Fibroblast of the aortic adventitia (primary cell): Measurements from ENCODE around the gene RBBP8NL. TPM values are rescaled to one million over a fixed set of nuclear protein-coding genes. Genes with fewer than 3 reads are reported as not detected.
"Not testable (repeated sequence)": the region's sequence is repeated elsewhere in the genome, so short reads cannot be mapped to it uniquely, and the experiment has no call there.

Source experiments
- DNase-seq: peaks from one replicate; pipeline ENCODE4 v3.0.0-alpha.2; 2010; ENCODE audit warnings: low read depth
- H3K4me3 ChIP-seq: 2 replicates; pipeline ENCODE4 v1.5.1; 2011; ENCODE audit warnings: low read depth, mild to moderate bottlenecking, control low read depth, low read length, moderate library complexity
- CTCF ChIP-seq: IDR thresholded peaks from 2 replicates; pipeline ENCODE4 v1.5.1; 2011; ENCODE audit warnings: mild to moderate bottlenecking, low read length, control low read depth, inconsistent platforms; ENCODE audit not compliant: insufficient read depth
- total RNA-seq: library from RNA; depleted of rRNA; stranded (reverse); fragments of >200 nt; gene quantifications from 2 replicates; pipeline ENCODE4 v1.2.3, GENCODE V29; 2012; ENCODE audit warnings: low replicate concordance

RBBP8NL gene
- total RNA-seq, 1 donor = not detected

GRCh38 chr20:62426699-62427131, 624 bp downstream of the RBBP8NL start:
- no peak for DNase-seq
- H3K4me3 ChIP-seq = no peak overlapping the region
- no peak for TF ChIP-seq CTCF

DNA sequence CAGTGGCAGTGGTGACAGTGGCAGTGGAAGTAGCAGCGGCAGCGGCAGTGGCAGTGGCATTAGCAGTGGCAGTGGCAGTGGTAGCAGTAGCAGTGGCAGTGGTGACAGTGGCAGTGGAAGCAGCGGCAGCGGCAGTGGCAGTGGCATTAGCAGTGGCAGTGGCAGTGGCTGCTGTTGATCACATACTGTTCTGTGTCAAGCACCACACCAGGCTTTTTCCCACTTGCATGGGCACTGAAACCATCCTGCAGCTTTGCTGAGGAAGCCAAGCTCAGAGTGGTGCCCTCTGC, 1.3 kb downstream of the RBBP8NL start:
- H3K4me3 ChIP-seq, DNase-seq: not testable (repeated sequence)

DNA sequence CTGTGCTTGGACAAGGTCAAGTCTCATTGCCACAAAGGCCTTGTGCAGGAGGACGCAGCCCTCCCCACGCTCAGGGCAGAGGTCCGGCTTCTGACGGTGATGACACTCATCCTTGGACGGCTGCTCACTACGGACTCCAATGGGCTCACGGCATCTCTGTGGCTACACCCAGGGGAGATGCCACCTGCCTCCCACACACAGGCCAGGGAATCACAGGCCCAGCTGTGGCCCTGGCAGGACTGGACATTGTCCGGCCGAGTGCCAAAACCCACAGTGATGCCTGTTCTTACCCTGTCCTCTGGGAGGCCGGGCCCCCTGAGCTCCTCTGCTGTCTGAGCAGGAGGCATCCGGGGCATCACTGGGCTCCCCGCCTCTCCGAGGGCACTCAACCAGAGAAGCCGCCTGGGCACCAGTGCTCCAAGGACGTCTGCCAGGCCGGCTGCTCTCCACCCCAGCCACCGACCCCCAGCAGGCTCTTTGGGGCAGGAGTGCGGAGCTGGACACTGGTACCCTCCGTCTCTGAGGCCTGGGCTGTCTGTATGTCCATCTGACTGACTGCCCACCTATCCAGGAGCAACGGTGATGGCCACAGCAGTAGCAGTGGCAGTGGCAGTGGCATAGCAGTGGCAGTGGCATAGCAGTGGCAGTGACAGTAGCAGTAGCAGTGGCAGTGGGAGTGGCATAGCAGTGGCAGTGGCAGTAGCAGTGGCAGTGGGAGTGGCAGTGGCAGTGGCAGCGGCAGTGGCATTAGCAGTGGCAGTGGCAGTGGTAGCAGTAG, 1.9 kb downstream of the RBBP8NL start:
- DNase-seq = no peak
- H3K4me3 ChIP-seq = no peak overlapping the region
- no peak for TF ChIP-seq CTCF

DNA sequence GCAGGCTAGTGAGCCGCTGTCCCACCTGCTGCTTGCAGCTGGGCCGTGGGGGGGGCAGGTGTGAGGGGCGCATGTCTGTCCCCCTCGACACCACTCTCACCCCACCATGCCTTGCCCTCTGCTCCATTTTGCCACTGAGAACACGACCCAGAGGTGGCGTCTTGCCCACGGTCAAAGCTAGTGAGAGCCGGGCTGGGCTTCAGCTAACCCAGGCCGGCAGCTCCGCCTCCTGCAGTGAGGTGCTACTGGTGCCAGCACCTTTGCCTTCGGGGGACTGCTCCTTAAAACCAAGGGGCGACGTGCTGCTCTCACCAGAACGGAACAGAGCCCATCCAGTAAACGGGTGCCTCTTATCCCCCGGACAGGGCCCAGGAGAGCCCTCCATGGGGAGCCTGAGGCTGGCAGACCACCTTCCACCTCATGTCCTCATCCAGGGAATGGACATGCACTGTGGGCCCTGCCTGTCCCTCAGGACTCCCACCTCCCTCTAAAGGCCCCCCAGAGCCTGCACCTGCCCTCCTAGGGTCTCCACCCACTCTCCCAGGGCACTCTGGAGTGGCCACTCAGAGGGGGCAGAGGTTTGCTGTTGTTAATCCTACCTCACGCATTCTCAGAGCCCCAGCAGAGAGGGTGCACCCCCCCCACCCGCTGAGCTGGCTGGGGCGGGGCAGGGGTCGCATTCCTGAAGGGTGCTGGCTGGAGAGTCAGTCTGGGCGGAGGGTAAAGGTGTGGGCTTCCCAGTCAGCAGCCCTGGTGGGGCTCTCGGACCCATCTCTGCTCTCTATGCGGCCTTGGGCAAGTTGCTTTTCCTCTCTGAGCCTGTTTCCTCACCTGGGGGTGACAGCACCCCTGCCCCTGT, 2.9 kb downstream of the RBBP8NL start:
- no peak overlapping the region for H3K4me3 ChIP-seq
- no peak for DNase-seq
- no peak for TF ChIP-seq CTCF

GRCh38 chr20:62423326-62423706, 4.0 kb downstream of the RBBP8NL start:
- no peak for TF ChIP-seq CTCF
- DNase-seq = no peak
- H3K4me3 ChIP-seq = no peak overlapping the region

GRCh38 chr20:62422636-62423325, 4.6 kb downstream of the RBBP8NL start:
- DNase-seq = no peak
- H3K4me3 ChIP-seq = no peak overlapping the region
- TF ChIP-seq CTCF = no peak

- H3K4me3 ChIP-seq = no peak overlapping the region
- DNase-seq = no peak
- no peak for TF ChIP-seq CTCF
Measured at GRCh38 chr20:62421716-62421990, 5.7 kb downstream of the RBBP8NL start.
